Activated CD4-positive, alpha-beta memory T cell treated with anti-CD3 and anti-CD28 coated beads for 36 hours (primary cell): ENCODE measurements around the gene ADD1. TPM values are rescaled to one million over a fixed set of nuclear protein-coding genes. Genes with fewer than 3 reads are reported as not detected.
A peak's percentile ranks its signal among the peaks of the same experiment; 100 is the strongest.

Source experiments
- CTCF ChIA-PET: fragments of 350-600 bp; sonication (Branson Sonifier 250); formaldehyde crosslinking; loops from one replicate; lab custom pipeline; 2021; ENCODE audit warnings: antibody characterized with exemption, inconsistent platforms; lab: Charles Lee
- POLR2A ChIA-PET: fragments of 350-600 bp; sonication (Branson Sonifier 250); formaldehyde crosslinking; loops from one replicate; lab custom pipeline; 2021; ENCODE audit warnings: antibody characterized with exemption; lab: Charles Lee
- DNase-seq: peaks from one replicate; pipeline ENCODE4 v3.0.0-alpha.2; 2020
- H3K27ac Mint-ChIP-seq: one replicate; pipeline ENCODE4 v1.8.0; 2021; ENCODE audit warnings: mixed read lengths
- H3K27me3 Mint-ChIP-seq: one replicate; pipeline ENCODE4 v1.8.0; 2021; ENCODE audit warnings: mixed read lengths
- H3K36me3 Mint-ChIP-seq: one replicate; pipeline ENCODE4 v1.8.0; 2021; ENCODE audit warnings: mixed read lengths
- H3K4me1 Mint-ChIP-seq: one replicate; pipeline ENCODE4 v1.8.0; 2021; ENCODE audit warnings: low read depth, mixed read lengths
- H3K4me3 Mint-ChIP-seq: one replicate; pipeline ENCODE4 v1.8.0; 2021; ENCODE audit warnings: mild to moderate bottlenecking, mixed read lengths
- H3K9me3 Mint-ChIP-seq: one replicate; pipeline ENCODE4 v1.8.0; 2021; ENCODE audit warnings: mixed read lengths
- intact Hi-C: fragments of 100-400 bp; cut with micrococcal nuclease; formaldehyde crosslinking; loops from one replicate; pipeline ENCODE4 v1.15.1; 2023
- total RNA-seq, 2 experiments: library from RNA; stranded (reverse); gene quantifications; one replicate each; pipeline ENCODE4 v1.2.3, GENCODE V29; 2021

ADD1 gene, protein sequence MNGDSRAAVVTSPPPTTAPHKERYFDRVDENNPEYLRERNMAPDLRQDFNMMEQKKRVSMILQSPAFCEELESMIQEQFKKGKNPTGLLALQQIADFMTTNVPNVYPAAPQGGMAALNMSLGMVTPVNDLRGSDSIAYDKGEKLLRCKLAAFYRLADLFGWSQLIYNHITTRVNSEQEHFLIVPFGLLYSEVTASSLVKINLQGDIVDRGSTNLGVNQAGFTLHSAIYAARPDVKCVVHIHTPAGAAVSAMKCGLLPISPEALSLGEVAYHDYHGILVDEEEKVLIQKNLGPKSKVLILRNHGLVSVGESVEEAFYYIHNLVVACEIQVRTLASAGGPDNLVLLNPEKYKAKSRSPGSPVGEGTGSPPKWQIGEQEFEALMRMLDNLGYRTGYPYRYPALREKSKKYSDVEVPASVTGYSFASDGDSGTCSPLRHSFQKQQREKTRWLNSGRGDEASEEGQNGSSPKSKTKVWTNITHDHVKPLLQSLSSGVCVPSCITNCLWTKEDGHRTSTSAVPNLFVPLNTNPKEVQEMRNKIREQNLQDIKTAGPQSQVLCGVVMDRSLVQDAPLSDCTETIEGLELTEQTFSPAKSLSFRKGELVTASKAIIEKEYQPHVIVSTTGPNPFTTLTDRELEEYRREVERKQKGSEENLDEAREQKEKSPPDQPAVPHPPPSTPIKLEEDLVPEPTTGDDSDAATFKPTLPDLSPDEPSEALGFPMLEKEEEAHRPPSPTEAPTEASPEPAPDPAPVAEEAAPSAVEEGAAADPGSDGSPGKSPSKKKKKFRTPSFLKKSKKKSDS
- 100 to 1,000 TPM; 212 TPM for total RNA-seq

- Mint-ChIP-seq H3K4me3 (peak within 1 kb of the TSS; percentile 89), H3K27ac (peak within 1 kb of the TSS; percentile 82), H3K27me3 (no peaks in the 10 kb centered on the region), H3K9me3 (peaks cover 3% of the 10 kb centered on the region), H3K4me1 (peaks cover 51% of the 10 kb centered on the region), H3K36me3 (peaks cover 10% of the 10 kb centered on the region)
- peak; percentile 97 for DNase-seq
- POLR2A ChIA-PET = interaction anchor here (1.1 to 5.0 kb wide), 3 partner anchors 15 to 93 kb away, joined by 3 to 23 read pairs (median 3); no protein-coding TSS in a partner anchor
- intact Hi-C loops = loop anchor here (5.0 kb wide), 1 partner anchor 46 kb away; no protein-coding TSS in a partner anchor
- CTCF ChIA-PET = interaction anchor here (0.6 to 1.5 kb wide), 2 partner anchors 30 to 111 kb away, joined by 3 read pairs; no protein-coding TSS in a partner anchor
Observed at GRCh38 chr4:2843263-2843940, at the start of gene ADD1. TSS of gene ADD1 (plus strand) at chr4:2843844. CDS start at chr4:2875916, 32,072 bp downstream.

DNA sequence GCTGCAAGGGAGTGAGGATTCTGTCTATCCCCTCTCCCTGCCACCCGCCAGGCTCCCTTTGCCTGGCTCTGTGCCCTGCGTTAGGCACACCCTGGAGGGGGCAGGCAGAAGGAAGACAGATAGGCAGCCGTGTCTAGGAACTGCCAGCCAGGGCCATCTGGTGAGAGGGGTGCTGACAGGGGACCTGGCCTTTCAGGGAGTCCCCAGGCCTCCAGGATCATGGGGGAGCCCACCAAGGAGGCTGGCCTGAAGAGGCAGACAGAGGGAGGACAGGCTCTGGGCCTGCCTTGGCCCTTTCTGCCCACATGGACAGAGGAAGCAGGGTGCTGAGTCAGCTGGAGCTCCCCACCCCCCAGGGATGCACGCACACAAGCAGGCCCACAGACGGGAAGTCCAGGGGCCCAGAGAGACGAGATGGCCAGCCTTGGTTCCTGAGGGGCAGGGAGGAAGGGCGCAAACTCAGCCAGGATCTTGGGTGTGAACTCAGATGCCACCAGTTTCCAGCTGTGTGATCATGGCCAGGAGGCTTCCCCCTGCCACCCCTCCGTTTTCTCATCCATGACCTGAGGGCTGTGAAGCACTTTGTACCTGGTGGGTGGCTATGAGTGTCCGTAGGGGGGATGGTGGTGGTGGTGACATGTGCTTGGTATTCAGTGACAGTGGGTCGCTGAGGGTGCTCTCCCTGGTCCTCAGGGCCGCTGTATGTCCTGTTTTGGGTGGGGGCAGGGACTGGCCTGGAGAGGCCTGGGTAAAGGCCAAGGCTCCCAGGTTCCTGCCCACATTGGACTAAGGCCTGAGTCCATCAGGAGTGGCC lies 49.0 kb upstream of the ADD1 start:
- ChIA-PET POLR2A (interaction anchor here (1.0 kb wide), 1 partner anchor 77 kb away, joined by 3 read pairs; no protein-coding TSS in a partner anchor), CTCF (no interaction called here)
- peaks cover 45% of the 10 kb centered on the region for H3K4me1 Mint-ChIP-seq
- peak overlapping the region; percentile 87 for H3K27ac Mint-ChIP-seq
- intact Hi-C loops = loop anchor here (5.0 kb wide), 2 partner anchors 32 to 48 kb away; partner anchors contain the start of gene ADD1
- peak overlapping the region; percentile 83 for H3K4me3 Mint-ChIP-seq
- H3K27me3 Mint-ChIP-seq = no peaks in the 10 kb centered on the region
- H3K9me3 Mint-ChIP-seq = no peaks in the 10 kb centered on the region
- DNase-seq = no peak
- H3K36me3 Mint-ChIP-seq = no peaks in the 10 kb centered on the region

- Mint-ChIP-seq H3K27ac (no peak overlapping the region), H3K4me1 (peaks cover 50% of the 10 kb centered on the region), H3K36me3 (no peaks in the 10 kb centered on the region), H3K4me3 (peak overlapping the region; percentile 54), H3K27me3 (no peaks in the 10 kb centered on the region), H3K9me3 (no peaks in the 10 kb centered on the region)
- CTCF ChIA-PET = no interaction called here
- intact Hi-C loops = loop anchor here (5.0 kb wide), 2 partner anchors 33 to 47 kb away; partner anchors contain the start of gene ADD1
- POLR2A ChIA-PET = no interaction called here
- no peak for DNase-seq
Observed at GRCh38 chr4:2795300-2795892, 48.2 kb upstream of the ADD1 start.

- no peak for DNase-seq
- ChIA-PET CTCF (interaction anchor here (0.6 to 3.9 kb wide), 2 partner anchors 10 to 32 kb away, joined by 3 to 20 read pairs; no protein-coding TSS in a partner anchor), POLR2A (interaction anchor here (0.6 to 3.5 kb wide), 2 partner anchors 15 to 43 kb away, joined by 3 to 21 read pairs; no protein-coding TSS in a partner anchor)
- Mint-ChIP-seq H3K27me3 (no peaks in the 10 kb centered on the region), H3K4me1 (peaks cover 57% of the 10 kb centered on the region), H3K27ac (no peak overlapping the region), H3K4me3 (no peak overlapping the region), H3K36me3 (no peaks in the 10 kb centered on the region), H3K9me3 (no peaks in the 10 kb centered on the region)
- intact Hi-C loops = loop anchor here (5.0 kb wide), 2 partner anchors 34 to 46 kb away; partner anchors contain the start of gene ADD1
Observed at GRCh38 chr4:2795893-2796848, 47.5 kb upstream of the ADD1 start.

DNA sequence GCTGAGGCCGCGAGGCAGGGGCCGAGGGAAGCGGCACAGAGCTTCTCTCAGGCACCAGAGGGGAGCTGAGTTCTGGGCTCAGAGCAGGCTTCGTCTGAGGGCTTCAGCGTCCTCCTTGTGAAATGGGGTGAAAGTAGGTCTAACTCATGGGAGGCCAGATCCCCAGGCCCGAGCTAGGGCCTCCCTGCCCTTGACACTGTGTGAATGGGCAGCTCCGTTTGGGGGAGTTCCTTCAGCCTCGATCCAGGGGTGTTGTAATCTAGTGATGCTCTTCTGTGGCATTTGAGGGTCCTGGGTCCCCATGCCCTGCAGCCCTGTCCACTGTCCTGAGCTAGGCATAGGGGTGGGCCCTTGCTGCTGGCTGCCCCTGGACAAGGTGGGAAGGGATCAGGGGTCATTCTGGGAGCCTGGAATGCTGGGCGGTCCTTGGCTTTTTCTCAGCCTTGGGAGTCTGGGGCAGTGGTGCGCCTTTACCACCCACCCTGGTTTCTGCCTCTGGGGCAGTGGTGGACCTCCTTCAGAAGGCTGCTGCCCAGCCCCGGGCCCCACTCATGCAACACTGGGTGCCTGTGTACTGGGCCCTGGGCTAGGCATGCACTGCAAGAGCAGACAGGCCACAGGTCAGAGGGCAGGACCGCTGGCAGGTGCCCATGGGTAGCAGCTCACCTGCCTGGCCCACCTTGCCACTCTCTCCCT lies 46.6 kb upstream of the ADD1 start:
- Mint-ChIP-seq H3K27me3 (no peaks in the 10 kb centered on the region), H3K27ac (peak overlapping the region; percentile 83), H3K36me3 (no peaks in the 10 kb centered on the region), H3K9me3 (no peaks in the 10 kb centered on the region), H3K4me1 (peaks cover 62% of the 10 kb centered on the region), H3K4me3 (no peak overlapping the region)
- intact Hi-C loops = loop anchor here (5.0 kb wide), 2 partner anchors 35 to 45 kb away; partner anchors contain the start of gene ADD1
- ChIA-PET CTCF (interaction anchor here (0.6 to 3.9 kb wide), 2 partner anchors 11 to 33 kb away, joined by 3 to 20 read pairs; no protein-coding TSS in a partner anchor), POLR2A (interaction anchor here (0.6 to 3.5 kb wide), 5 partner anchors 10 to 139 kb away, joined by 3 to 21 read pairs (median 7); no protein-coding TSS in a partner anchor)
- DNase-seq = no peak

- CTCF ChIA-PET = interaction anchor here (0.6 to 3.9 kb wide), 3 partner anchors 10 to 34 kb away, joined by 3 to 20 read pairs (median 4); no protein-coding TSS in a partner anchor
- H3K9me3 Mint-ChIP-seq = no peaks in the 10 kb centered on the region
- intact Hi-C loops = loop anchor here (5.0 kb wide), 2 partner anchors 35 to 45 kb away; partner anchors contain the start of gene ADD1
- peak overlapping the region; percentile 83 for H3K27ac Mint-ChIP-seq
- H3K4me1 Mint-ChIP-seq = peaks cover 62% of the 10 kb centered on the region
- no peaks in the 10 kb centered on the region for H3K27me3 Mint-ChIP-seq
- DNase-seq = peak; percentile 62
- POLR2A ChIA-PET = interaction anchor here (0.9 to 3.5 kb wide), 8 partner anchors 11 to 156 kb away, joined by 3 to 21 read pairs (median 4); no protein-coding TSS in a partner anchor
- no peaks in the 10 kb centered on the region for H3K36me3 Mint-ChIP-seq
- peak overlapping the region; percentile 73 for H3K4me3 Mint-ChIP-seq
Observed at GRCh38 chr4:2797545-2798305, 45.9 kb upstream of the ADD1 start.

DNA sequence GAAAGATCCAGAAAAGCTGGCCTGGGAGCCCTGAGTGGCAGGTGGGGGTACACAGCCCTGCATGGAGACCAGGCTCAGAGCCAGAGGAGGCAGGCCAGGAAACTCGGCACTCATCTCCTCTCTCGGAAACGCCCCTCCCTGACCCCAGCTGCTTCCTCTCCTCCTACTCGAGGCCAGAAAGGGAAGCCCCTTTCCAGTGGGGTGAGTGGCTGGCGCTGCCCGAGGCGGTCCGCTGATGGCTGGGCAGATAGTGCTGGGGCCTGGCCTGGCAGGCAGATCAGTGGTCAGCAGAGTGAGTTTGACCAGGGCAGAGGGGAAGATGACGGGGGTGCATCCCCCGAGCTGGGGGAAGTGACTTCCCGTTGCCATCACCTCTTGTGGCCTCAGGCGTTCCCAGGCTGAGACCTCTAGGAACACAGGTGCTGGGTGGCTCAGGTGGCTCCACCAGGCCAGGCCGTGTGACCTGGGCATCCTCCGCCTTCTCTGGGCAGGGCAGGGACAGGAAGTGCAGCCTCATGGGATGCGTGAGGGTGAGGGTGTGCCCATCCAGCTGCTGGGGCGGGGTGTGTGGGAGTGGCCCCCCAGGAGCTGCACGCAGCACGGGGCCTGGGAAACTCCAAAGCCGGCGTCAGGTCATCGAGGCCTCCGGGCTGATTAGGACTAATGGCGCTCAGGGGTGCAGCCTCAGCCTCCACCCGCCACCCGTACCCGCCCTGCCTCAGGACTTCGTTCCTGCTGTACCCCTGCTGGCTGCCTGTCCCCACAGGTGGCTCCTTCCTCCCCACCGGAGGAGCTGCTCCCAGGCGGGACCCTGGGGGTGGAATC lies 45.0 kb upstream of the ADD1 start:
- peak; percentile 78 for DNase-seq
- peak overlapping the region; percentile 73 for H3K4me3 Mint-ChIP-seq
- peaks cover 61% of the 10 kb centered on the region for H3K4me1 Mint-ChIP-seq
- intact Hi-C loops = loop anchor here (5.0 kb wide), 2 partner anchors 36 to 44 kb away; partner anchors contain the start of gene ADD1
- H3K27me3 Mint-ChIP-seq = no peaks in the 10 kb centered on the region
- ChIA-PET CTCF (interaction anchor here (0.6 to 3.9 kb wide), 5 partner anchors 11 to 155 kb away, joined by 3 to 20 read pairs (median 4); no protein-coding TSS in a partner anchor), POLR2A (interaction anchor here (0.9 to 3.5 kb wide), 9 partner anchors 12 to 156 kb away, joined by 3 to 21 read pairs (median 4); no protein-coding TSS in a partner anchor)
- no peaks in the 10 kb centered on the region for H3K36me3 Mint-ChIP-seq
- H3K9me3 Mint-ChIP-seq = no peaks in the 10 kb centered on the region
- H3K27ac Mint-ChIP-seq = peak overlapping the region; percentile 83
